ENCODE measurements around the gene SPDYE18.
"Not testable (repeated sequence)": the region's sequence is repeated elsewhere in the genome, so short reads cannot be mapped to it uniquely, and the experiment has no call there.

SPDYE18 gene

DNA sequence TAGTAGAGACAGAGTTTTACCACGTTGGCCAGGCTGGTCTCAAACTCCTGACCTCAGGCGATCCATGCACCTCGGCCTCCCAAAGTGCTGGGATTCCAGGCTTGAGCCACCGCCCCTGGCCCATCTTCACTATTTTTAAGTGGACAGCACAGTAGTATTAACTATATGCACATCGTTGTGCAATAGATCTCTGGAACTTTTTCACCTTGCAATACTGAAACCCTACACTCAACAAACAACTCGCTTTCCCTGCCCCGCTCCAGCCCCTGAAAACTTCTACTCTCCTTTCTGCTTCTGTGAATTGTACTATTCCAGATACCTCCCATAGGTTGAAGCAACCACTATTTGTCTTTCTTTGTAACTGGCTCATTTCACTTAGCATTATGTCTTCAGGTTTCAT, 3.5 kb upstream of the SPDYE18 start:
- DNase-seq (ENCODE audit: extremely low read depth, insufficient read length); H3K4me3 ChIP-seq (replicated peaks; ENCODE audit: low read depth, low read length): not testable (repeated sequence)

DNA sequence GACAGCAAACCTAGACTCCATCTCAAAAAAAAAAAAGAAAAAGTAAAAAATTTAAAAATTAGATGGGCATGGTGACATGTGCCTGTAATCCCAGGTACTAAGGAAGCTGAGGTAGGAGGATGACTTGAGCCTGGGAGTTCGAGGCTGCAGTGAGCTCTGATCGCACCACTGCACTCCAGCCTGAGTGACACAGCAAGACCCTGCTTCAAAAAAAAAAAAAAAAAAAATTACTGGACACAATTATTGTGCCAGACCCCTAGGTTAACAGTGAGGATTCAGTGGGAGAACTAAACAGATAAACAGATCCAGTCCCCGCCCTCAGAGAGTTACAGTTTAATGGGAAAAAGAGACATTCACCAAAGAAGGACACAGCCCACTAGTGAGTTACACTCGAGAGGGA, 1.4 kb upstream of the SPDYE18 start:
- not testable (repeated sequence) for H3K4me3 ChIP-seq (replicated peaks; ENCODE audit: low read depth, low read length); DNase-seq (ENCODE audit: extremely low read depth, insufficient read length); H3K36me3 ChIP-seq (ENCODE audit: control insufficient read depth, insufficient read depth, low read length); H3K27me3 ChIP-seq (replicated peaks; ENCODE audit: control insufficient read depth, insufficient read depth, low read length)

More for the DNA sequence above, 3.5 kb upstream of the SPDYE18 start:
- not testable (repeated sequence) for H3K27me3 ChIP-seq (replicated peaks; ENCODE audit: control insufficient read depth, insufficient read depth, low read length); H3K36me3 ChIP-seq (ENCODE audit: control insufficient read depth, insufficient read depth, low read length)

DNA sequence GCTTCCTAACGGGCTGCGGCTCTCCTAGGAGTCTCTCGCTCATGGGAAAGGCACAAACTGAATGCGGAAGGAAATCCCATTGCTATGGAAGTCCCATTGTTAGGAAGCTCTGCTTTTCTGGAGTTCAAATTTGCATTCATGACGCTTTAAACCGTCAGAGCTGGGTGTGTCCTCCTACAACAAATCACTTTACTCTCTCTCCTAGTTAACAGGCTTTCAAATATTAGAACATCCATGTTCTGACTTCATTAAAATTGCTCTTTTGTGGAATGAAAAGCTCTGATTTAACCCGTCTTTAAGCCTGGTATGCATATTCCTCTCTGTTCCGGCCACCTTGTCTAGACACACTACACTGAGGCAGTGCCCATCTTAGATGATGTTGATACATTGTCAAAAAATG, 30.1 kb downstream of the SPDYE18 start, which contains the start of gene SPDYE17:
Gene SPDYE17, minus strand, starts transcription at position 101 of the 400 bp plus-strand sequence. CDS start 1,791 bp downstream, outside the sequence.
- not testable (repeated sequence) for H3K36me3 ChIP-seq (ENCODE audit: control insufficient read depth, insufficient read depth, low read length); H3K27me3 ChIP-seq (replicated peaks; ENCODE audit: control insufficient read depth, insufficient read depth, low read length); DNase-seq (ENCODE audit: extremely low read depth, insufficient read length); H3K4me3 ChIP-seq (replicated peaks; ENCODE audit: low read depth, low read length)

DNA sequence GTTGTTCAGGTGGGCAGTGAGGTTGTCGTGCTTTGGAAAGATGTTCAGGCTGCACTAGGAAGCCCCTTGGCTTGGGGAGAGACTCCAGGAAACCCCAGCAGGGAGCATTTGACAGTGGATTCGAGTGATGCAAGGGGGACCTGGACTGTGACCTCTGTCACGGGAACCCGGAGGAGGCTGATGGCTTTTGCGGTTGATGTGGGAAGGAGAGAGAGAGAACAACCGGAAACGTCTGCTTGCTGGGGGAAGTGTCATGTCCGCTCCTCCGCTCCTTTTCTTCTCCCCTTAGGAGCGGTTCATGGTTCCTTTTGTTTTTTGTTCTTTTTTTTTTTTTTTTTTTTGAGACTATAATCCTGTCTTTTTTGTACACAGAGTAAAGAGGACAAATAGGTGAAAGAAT, 36.0 kb downstream of the SPDYE18 start:
- not testable (repeated sequence) for H3K4me3 ChIP-seq (replicated peaks; ENCODE audit: low read depth, low read length); H3K27me3 ChIP-seq (replicated peaks; ENCODE audit: control insufficient read depth, insufficient read depth, low read length); DNase-seq (ENCODE audit: extremely low read depth, insufficient read length); H3K36me3 ChIP-seq (ENCODE audit: control insufficient read depth, insufficient read depth, low read length)

DNA sequence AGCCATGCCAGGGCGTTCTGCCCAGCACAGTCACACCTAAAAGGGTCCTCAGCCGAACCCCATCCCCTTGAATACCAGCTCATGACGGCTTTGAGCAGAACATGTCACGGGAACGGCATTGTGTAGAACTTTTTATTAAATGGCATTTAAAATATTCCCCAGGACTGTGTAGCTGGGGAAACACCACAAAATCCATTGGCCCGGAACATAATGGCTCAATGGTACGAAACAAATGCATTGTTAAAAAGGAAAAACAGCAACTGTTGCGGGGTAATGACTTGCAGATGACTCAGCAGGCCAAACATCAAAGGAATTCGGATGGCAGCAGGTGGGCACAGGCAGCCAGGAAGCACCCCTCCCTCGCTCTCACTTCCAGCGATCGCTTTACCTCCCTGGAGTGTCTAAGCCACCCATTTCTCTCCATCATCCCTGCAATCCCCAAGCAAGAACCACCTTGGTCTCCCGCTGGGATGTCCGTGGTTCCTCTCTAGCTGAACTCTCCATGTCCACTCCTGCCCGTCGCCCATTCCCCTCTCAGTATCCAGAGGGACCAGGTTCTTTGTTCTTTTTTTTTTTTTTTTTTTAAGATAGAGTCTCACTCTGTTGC, 52.2 kb downstream of the SPDYE18 start:
- H3K4me3 ChIP-seq (replicated peaks; ENCODE audit: low read depth, low read length); H3K36me3 ChIP-seq (ENCODE audit: control insufficient read depth, insufficient read depth, low read length); DNase-seq (ENCODE audit: extremely low read depth, insufficient read length); H3K27me3 ChIP-seq (replicated peaks; ENCODE audit: control insufficient read depth, insufficient read depth, low read length): not testable (repeated sequence)

DNA sequence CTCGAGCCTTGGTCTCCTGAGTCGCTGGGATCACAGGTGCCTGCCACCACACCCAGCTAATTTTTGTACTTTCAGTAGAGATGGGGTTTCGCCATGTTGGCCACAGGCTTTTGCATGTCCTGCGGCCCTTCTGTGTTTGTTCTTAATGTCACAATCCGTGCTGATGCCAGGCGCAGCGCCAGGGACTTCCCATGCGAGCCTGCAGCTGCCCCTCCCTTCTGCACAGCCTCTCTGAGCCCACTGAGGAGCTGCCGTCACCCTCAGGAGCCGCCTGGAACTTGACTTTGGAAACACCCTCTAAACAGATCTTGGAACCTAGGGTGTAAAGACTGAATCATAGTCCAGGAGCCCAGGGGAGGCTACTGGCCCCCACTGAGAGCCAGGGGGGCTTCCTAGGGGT, 54.4 kb downstream of the SPDYE18 start:
- not testable (repeated sequence) for H3K4me3 ChIP-seq (replicated peaks; ENCODE audit: low read depth, low read length); DNase-seq (ENCODE audit: extremely low read depth, insufficient read length); H3K27me3 ChIP-seq (replicated peaks; ENCODE audit: control insufficient read depth, insufficient read depth, low read length); H3K36me3 ChIP-seq (ENCODE audit: control insufficient read depth, insufficient read depth, low read length)

DNA sequence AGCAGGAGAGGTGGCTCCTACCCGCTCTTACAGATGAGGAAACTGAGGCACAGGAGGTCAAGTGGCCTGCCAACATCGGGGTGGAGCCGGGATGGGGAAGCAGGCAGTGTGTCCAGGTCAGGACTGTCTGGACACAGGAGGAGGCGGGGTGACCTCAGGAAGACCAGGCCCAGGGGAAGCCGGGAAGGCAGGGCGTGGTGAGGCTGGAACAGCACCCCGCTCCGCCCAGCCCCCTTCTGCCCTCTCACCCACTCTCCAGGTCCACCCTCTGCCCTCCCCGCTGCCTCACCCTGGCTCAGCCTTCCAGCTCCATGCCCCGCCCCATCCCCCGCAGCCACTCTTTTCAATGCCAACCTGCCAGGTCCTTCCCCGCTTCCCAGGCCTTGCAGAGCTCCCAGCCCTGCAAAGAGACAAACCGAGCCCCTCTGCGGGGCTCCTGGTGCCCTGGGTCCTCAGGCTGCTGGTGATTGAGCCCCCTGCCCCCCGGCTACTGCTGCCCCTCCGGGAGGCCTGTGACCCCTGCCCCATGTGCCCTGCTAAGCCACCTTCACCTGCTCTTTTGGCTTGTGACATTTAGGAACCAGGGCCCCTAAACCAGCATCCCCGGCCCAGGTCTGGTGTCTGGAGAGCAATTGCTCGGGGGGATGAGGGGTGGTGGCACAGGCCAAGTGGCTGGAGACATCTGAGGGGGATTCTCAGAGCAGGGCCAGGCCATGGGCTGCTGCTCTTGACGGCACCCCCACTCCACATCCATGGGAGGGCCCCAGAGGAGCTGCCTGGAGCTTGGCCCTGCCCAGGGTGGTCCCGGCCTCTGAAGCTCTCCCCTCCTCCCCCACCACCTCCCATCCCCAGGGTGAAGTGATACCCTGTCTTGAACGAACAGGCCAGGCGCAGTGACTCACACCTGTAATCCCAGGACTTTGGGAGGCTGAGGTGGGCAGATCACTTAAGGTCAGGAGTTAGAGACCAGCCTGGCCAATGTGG, 55.9 kb downstream of the SPDYE18 start:
- DNase-seq (ENCODE audit: extremely low read depth, insufficient read length); H3K27me3 ChIP-seq (replicated peaks; ENCODE audit: control insufficient read depth, insufficient read depth, low read length); H3K4me3 ChIP-seq (replicated peaks; ENCODE audit: low read depth, low read length); H3K36me3 ChIP-seq (ENCODE audit: control insufficient read depth, insufficient read depth, low read length): not testable (repeated sequence)

DNA sequence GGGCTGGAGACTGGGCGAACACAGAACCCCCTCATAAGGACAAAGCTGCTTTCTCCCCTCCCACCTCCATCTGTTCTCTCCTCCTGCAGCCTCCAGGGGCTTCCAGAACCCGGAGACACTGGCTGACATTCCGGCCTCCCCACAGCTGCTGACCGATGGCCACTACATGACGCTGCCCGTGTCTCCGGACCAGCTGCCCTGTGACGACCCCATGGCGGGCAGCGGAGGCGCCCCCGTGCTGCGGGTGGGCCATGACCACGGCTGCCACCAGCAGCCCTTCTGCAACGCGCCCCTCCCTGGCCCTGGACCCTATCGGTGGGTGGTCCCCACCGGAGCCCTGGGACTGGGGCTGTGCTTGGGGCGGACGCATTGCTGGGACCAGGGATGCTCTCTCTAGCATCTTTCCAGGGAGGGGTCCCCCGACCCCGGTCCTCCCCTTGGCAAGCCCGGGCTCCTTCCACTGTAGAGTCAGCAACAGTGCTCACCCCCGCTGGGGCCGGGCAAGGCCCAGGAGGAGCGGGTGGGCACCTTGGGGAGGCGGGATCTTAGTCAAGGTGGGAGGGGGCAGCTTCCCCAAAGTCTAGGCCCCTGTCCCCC, 56.8 kb downstream of the SPDYE18 start:
- not testable (repeated sequence) for DNase-seq (ENCODE audit: extremely low read depth, insufficient read length); H3K36me3 ChIP-seq (ENCODE audit: control insufficient read depth, insufficient read depth, low read length); H3K4me3 ChIP-seq (replicated peaks; ENCODE audit: low read depth, low read length); H3K27me3 ChIP-seq (replicated peaks; ENCODE audit: control insufficient read depth, insufficient read depth, low read length)

DNA sequence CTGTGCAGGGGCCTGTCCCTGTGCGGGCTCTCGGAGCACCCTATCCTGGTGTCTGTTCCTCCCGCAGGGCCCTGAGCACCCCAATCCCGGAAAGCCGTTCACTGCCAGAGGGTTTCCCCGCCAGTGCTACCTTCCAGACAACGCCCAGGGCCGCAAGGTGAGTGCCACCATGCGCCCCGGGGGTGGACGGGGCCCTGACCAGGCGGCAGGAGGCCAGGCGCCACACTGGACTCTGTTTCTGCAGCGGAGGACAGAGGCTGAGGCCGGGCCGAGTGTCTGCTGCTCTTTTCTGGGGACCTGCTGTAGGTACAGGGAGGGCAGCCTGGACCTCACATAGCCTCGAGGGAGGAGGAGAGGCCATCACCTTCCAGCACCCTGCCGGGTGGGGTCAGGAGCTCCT, 58.2 kb downstream of the SPDYE18 start:
- not testable (repeated sequence) for H3K27me3 ChIP-seq (replicated peaks; ENCODE audit: control insufficient read depth, insufficient read depth, low read length); H3K4me3 ChIP-seq (replicated peaks; ENCODE audit: low read depth, low read length); H3K36me3 ChIP-seq (ENCODE audit: control insufficient read depth, insufficient read depth, low read length); DNase-seq (ENCODE audit: extremely low read depth, insufficient read length)

DNA sequence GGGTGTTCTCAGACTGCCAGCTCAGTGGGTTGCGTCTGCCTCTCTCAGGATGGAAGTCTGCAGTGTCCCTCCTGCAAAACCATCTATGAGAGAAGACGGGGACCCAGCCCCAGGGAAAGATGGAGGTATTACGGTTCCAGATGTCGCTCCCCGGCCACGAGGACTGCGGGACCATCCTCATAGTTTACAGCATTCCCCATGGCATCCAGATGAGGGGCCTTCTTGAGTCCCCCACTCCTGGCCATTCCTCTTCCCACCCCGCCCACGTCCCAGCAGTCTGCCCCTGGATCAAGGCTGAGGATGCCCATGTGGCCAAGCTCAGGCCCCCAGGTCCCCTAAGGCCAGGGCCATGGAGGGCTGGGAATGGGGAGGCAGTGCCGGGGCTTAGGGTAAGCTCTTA, 59.1 kb downstream of the SPDYE18 start:
- H3K4me3 ChIP-seq (replicated peaks; ENCODE audit: low read depth, low read length); DNase-seq (ENCODE audit: extremely low read depth, insufficient read length); H3K27me3 ChIP-seq (replicated peaks; ENCODE audit: control insufficient read depth, insufficient read depth, low read length); H3K36me3 ChIP-seq (ENCODE audit: control insufficient read depth, insufficient read depth, low read length): not testable (repeated sequence)

DNA sequence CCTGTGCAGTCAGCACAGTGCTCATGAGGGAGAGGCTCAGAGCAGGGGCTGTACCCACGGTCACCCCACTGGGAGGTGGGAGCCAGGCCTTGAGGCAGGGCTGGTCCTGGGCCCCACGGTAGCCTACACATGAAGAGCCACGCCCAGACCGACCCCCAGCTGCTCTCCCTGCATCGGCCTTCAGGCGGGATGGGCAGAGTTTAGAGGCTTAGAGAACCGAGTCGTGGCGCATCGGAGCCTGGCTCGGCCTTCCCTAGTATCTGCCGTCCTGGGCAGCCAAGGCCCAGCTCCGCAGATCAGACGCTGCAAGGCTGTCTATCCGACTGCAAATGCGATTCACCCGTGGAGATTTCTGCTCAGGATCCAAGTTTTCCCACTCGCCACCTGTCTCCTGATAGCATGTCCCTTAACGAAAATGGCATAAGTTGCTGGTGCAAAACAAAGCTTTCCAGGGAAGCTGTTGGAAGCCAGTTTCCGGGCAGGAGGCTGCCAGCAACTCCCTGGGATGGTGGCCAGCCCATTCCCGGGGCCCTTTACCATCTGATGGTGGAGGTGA, 59.6 kb downstream of the SPDYE18 start:
- H3K27me3 ChIP-seq (replicated peaks; ENCODE audit: control insufficient read depth, insufficient read depth, low read length); DNase-seq (ENCODE audit: extremely low read depth, insufficient read length); H3K4me3 ChIP-seq (replicated peaks; ENCODE audit: low read depth, low read length); H3K36me3 ChIP-seq (ENCODE audit: control insufficient read depth, insufficient read depth, low read length): not testable (repeated sequence)

DNA sequence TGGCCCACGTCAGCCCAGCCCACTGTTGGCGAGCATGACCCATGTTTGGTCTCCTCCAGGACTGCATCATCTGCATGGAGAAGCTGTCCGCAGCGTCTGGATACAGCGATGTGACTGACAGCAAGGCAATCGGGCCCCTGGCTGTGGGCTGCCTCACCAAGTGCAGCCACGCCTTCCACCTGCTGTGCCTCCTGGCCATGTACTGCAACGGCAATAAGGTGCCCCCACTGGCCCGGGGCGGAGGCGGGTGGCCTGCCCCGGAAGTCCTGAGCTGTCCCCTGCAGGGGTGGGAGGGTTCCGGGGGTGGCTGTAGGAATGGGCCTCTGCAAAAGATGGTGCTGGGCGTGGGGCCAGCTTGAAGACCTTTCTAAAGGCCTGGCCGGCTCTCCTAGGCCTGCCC, 60.3 kb downstream of the SPDYE18 start:
- not testable (repeated sequence) for DNase-seq (ENCODE audit: extremely low read depth, insufficient read length)

More for the DNA sequence above, 60.3 kb downstream of the SPDYE18 start:
- not testable (repeated sequence) for H3K36me3 ChIP-seq (ENCODE audit: control insufficient read depth, insufficient read depth, low read length); H3K4me3 ChIP-seq (replicated peaks; ENCODE audit: low read depth, low read length); H3K27me3 ChIP-seq (replicated peaks; ENCODE audit: control insufficient read depth, insufficient read depth, low read length)
